Endothelial cell of umbilical vein (primary cell): Measurements from ENCODE around the gene ABLIM2.

Experiments
- CTCF ChIP-seq, 2 donors: IDR thresholded peaks; 1 replicate in 1 of 2; 2 replicates in 1 of 2; pipeline ENCODE4 v1.5.1; 2011; ENCODE audit warnings: low read length in 2 of 2, mild to moderate bottlenecking in 2 of 2, moderate library complexity in 2 of 2, control low read depth in 1 of 2, inconsistent platforms in 1 of 2, low read depth in 1 of 2; ENCODE audit not compliant: insufficient read depth in 1 of 2; ENCODE audit errors: extremely low read depth in 1 of 2
- EZH2 ChIP-seq: IDR thresholded peaks from 2 replicates; pipeline ENCODE4 v1.6.1; 2012; ENCODE audit warnings: borderline replicate concordance, low read depth, mild to moderate bottlenecking, moderate library complexity, low read length, inconsistent platforms; ENCODE audit not compliant: severe bottlenecking
- JUN ChIP-seq: IDR thresholded peaks from 2 replicates; pipeline ENCODE4 v1.6.1; 2011; ENCODE audit warnings: borderline replicate concordance, low read depth; ENCODE audit not compliant: insufficient read length, insufficient read depth
- MYC ChIP-seq: IDR thresholded peaks from one replicate; pipeline ENCODE4 v1.6.1; 2011; ENCODE audit warnings: mild to moderate bottlenecking, low read depth, low read length
- POLR2A ChIP-seq: IDR thresholded peaks from 2 replicates; pipeline ENCODE4 v1.6.1; 2012; ENCODE audit warnings: low read depth, mild to moderate bottlenecking, control low read depth, low read length
- POLR2AphosphoS5 ChIP-seq: IDR thresholded peaks from 2 replicates; pipeline ENCODE4 v1.6.1; 2012; ENCODE audit warnings: low read depth, mild to moderate bottlenecking, control low read depth, low read length, moderate library complexity; ENCODE audit not compliant: insufficient read depth

DNA sequence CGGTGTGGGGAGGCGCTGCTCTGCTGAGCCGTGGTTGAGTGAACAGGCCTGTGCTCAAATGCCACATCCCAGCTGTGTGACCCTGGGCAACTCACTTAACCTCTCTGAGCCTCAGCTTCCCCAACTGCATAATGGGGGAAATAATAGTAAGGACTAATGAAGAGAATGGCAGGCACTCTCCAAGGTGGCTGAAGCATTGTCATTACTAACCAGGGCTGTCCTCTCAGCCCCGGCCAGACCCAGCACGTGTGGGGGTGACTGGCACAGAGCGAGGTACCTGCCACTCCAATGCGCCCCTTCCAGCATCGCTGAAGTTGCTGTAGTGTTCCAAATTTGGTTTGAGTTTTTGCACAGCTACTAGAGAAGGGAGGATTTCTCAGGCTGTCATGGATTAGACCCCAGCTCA lies 80.0 kb downstream of the ABLIM2 start:
- TF ChIP-seq POLR2AphosphoS5 (no peak), POLR2A (no peak), CTCF (IDR thresholded peaks at IDR 0.05; ENCODE audit: extremely low read depth in 1 of 2, insufficient read depth in 1 of 2, low read depth in 1 of 2, low read length in 2 of 2) (no peak), EZH2 (no peak), JUN (no peak), MYC (no peak)
